ENCODE data around the gene SH3BP1.

DNA sequence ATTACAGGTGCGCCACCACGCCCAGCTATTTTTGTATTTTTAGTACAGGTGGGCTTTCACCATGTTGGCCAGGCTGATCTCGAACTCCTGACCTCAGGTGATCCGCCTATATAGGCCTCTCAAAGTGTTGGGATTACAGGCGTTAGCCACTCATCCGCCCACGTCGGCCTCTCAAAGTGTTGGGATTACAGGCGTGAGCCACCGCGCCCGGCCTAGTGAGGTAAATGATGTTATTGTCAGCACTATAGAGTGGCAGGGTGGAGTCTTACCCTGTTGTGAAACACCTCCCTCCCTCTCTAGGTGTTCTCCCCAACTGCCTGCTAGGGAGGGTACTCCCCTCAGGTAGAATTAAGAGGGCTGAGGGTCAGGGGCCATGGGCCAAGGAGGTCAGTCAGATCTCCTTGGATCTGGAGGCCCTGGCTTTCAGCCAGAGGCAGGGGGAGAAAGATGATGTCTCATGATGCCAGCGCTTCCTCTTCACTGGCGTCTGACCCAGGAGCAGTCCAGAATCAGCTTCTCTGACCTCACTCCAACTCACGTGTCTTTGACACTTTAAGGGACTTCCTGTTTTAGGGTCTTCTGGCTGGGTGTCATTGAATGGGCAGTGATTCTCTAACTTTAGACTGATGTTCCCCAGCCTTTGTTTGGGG lies 28.9 kb upstream of the SH3BP1 start:
- TF ChIP-seq, protein P1, sequence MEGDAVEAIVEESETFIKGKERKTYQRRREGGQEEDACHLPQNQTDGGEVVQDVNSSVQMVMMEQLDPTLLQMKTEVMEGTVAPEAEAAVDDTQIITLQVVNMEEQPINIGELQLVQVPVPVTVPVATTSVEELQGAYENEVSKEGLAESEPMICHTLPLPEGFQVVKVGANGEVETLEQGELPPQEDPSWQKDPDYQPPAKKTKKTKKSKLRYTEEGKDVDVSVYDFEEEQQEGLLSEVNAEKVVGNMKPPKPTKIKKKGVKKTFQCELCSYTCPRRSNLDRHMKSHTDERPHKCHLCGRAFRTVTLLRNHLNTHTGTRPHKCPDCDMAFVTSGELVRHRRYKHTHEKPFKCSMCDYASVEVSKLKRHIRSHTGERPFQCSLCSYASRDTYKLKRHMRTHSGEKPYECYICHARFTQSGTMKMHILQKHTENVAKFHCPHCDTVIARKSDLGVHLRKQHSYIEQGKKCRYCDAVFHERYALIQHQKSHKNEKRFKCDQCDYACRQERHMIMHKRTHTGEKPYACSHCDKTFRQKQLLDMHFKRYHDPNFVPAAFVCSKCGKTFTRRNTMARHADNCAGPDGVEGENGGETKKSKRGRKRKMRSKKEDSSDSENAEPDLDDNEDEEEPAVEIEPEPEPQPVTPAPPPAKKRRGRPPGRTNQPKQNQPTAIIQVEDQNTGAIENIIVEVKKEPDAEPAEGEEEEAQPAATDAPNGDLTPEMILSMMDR (IDR thresholded peaks at IDR 0.05; ENCODE audit: poor library complexity, severe bottlenecking), result no peak
- TF ChIP-seq, protein P2, sequence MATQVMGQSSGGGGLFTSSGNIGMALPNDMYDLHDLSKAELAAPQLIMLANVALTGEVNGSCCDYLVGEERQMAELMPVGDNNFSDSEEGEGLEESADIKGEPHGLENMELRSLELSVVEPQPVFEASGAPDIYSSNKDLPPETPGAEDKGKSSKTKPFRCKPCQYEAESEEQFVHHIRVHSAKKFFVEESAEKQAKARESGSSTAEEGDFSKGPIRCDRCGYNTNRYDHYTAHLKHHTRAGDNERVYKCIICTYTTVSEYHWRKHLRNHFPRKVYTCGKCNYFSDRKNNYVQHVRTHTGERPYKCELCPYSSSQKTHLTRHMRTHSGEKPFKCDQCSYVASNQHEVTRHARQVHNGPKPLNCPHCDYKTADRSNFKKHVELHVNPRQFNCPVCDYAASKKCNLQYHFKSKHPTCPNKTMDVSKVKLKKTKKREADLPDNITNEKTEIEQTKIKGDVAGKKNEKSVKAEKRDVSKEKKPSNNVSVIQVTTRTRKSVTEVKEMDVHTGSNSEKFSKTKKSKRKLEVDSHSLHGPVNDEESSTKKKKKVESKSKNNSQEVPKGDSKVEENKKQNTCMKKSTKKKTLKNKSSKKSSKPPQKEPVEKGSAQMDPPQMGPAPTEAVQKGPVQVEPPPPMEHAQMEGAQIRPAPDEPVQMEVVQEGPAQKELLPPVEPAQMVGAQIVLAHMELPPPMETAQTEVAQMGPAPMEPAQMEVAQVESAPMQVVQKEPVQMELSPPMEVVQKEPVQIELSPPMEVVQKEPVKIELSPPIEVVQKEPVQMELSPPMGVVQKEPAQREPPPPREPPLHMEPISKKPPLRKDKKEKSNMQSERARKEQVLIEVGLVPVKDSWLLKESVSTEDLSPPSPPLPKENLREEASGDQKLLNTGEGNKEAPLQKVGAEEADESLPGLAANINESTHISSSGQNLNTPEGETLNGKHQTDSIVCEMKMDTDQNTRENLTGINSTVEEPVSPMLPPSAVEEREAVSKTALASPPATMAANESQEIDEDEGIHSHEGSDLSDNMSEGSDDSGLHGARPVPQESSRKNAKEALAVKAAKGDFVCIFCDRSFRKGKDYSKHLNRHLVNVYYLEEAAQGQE (IDR thresholded peaks at IDR 0.05; ENCODE audit: borderline replicate concordance), result no peak
- TF ChIP-seq EP300 (conservative IDR thresholded peaks at IDR 0.05; ENCODE audit: poor library complexity, severe bottlenecking), result no peak
- TF ChIP-seq MXI1 (conservative IDR thresholded peaks at IDR 0.05; ENCODE audit: poor library complexity, severe bottlenecking), result no peak
- TF ChIP-seq POLR2AphosphoS5 (IDR thresholded peaks at IDR 0.05), result no peak
- no peak for TF ChIP-seq EZH2 (IDR thresholded peaks at IDR 0.05; ENCODE audit: borderline replicate concordance, insufficient read depth, low read length, poor library complexity, severe bottlenecking)
- TF ChIP-seq TAF1 (IDR thresholded peaks at IDR 0.05; ENCODE audit: low read depth), result no peak

Measured in neural cell (in vitro differentiated cells).